Stimulated activated CD8-positive, alpha-beta memory T cell treated with anti-CD3 and anti-CD28 coated beads, Interleukin-7, amount 100 ng/mL, for 24 hours (primary cell): Measurements from ENCODE around the gene PLA2G4E.

Source experiments
- DNase-seq: peaks from one replicate; pipeline ENCODE4 v3.0.0-alpha.2; 2020; ENCODE audit warnings: low read depth

The PLA2G4E gene

DNA sequence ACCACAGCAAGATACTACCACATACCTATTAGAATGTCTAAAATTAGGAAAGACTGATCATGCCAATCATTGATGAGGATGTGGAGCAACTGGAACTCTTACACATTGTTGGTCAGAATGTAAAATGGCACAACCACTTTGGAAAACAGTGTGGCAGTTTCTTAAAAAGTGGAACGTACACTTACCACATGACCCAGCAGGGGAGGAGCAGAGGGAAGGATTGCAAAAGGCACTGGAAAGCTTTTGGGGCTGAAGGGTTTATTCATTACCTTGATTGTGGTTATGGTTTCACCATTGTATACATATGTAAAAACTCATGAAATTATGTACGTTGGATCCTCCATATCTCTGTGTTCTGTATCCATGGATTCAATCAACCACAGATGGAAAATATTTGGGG is 45.2 kb downstream of the PLA2G4E start:
- DNase-seq = no peak

GRCh38 chr15:41974041-41974440 is 46.8 kb downstream of the PLA2G4E start:
- DNase-seq = no peak

DNA sequence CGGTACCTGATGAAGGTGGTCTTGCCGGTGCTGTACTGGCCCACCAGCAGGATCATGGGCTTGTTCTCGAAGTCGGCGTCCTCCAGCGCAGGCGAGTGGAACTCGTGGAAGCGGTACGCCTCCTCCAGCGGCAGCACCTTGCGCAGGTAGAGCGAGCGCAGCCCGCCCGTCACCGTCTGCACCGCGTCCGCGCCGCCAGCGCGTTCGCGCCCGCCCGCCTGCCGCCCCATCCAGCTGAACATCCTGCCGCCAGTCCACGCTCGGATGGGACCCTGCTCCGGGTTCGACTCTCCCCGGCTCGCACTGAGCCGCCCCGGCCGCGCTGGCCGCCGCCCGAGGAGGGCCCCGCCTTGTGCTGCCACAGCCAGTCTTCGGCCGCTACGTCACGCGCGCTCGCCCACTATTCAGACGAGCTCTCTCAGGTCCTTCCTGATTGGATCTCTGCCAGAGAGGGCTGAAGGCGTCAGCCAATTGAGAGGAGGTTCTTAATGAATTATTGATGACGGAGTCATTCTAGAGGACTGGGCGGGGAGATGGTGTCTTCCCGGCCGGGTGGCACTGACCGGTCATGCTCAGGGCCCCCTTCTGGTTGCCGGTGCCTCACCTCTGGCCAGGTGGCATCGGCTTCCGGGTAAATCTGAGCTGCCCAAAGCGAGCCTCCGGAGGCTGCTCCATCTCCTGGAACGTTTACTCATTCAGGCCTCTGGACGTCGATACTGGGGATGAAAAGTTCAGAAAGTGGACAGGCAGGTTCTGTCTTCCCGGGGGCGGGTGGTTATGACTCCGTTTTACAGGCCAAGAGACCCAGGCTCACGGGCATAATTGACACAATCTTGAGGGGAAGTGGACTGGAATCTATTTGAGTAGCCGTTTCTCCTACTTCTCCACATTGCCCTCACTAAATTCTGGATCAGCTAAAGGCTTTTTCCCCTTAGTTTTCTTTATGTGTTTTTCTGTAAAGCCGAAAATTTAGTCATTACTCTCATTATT is 48.3 kb downstream of the PLA2G4E start, which contains the start of gene EHD4:
Gene EHD4, minus strand, starts transcription at position 305 of the 990 bp plus-strand sequence. Its CDS starts 63 bp downstream, at position 242.
- DNase-seq = peak; percentile 86

GRCh38 chr15:41971895-41972252 is 49.0 kb downstream of the PLA2G4E start:
- DNase-seq = no peak

DNA sequence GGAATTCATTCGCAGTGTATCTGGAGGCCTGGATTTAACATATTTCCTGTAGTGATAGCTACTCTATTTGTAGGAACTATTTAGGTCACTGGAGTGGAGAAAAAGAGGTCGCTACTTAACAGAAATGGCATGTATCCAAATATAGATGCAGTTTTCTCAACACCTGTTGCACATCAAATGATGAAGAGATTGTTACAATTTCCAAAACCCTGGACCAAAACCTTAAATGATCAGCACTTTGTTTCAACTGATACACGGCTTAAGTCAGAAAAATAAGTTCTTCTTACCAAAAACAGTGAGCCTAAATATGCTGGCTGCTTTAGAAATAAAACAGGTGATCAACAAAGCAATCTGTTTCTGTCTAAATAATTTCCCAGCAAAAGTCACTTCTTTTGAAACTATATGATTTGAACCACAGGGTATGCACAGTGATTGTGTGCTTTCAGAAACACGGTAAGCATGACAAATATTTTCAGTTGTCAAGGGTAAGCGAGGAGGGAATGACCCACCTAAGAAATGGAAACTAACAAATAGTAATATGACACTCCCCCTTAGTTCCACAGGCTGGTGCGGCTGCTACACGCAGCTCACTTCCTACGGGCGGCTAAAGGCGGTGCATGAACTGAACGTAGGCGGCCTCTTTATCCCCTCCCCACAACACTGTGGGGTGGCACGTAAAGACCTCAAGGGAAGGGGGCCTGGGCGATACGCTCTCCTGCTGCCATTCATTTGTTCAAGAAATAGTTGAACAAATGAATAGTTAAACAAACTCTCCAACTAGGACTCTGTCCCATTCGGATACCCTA is 49.5 kb downstream of the PLA2G4E start:
- peak; percentile 53 for DNase-seq

- no peak for DNase-seq
These were observed 50.4 kb downstream of the PLA2G4E start for GRCh38 chr15:41970456-41970855.

GRCh38 chr15:41969851-41970431 is 50.9 kb downstream of the PLA2G4E start:
- no peak for DNase-seq

DNA sequence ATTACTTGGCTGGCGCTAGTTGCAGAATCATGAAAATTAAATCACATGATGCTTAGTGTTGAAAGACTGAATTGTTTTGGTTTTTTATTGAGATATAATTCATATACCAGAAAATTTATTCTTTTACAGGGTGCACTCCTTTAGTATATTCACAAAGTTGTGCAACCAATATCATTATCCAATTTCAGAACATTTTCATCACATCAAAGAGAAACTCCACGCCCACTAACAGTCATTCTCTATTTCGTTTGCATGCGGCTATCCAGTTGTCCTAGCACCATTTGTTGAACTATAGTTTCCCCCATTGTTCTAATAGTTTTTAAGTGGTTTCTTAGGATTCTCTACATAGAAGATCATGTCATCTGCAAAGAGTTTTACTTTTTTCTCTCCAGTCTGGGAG is 52.1 kb downstream of the PLA2G4E start:
- DNase-seq = no peak

DNA sequence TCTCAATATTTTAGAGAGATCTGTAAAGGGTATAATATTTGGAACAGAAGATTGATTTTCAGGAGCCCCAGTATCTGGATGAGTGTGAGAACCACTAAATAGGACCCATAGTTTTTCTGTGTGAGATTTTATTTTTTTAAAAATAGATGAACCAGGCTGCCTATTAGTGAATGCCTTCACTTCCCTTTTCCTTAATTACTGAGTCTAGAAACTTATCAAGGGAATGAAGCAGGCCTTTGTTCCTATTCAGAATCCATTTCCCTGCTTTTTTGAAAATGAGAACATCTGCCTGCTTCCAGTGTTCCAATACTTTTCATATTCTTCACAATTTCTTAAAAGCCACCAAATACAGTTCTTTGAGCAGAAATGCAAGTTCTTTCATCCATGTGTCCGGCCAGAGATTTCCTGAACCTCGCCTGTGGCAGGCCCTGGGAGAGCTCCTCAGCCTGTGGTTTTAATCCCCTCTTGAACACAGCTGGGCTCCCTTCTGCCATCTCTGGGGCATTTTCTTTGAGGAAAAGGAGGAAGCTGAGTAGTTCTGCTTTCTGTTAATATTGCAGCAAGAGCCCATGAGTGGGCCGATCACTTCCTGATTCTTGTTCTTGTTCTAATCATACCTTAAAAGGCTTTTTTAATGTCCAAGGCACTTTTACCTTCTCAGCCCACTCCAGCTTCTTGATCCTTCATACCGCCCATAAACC is 53.2 kb downstream of the PLA2G4E start:
- no peak for DNase-seq

DNA sequence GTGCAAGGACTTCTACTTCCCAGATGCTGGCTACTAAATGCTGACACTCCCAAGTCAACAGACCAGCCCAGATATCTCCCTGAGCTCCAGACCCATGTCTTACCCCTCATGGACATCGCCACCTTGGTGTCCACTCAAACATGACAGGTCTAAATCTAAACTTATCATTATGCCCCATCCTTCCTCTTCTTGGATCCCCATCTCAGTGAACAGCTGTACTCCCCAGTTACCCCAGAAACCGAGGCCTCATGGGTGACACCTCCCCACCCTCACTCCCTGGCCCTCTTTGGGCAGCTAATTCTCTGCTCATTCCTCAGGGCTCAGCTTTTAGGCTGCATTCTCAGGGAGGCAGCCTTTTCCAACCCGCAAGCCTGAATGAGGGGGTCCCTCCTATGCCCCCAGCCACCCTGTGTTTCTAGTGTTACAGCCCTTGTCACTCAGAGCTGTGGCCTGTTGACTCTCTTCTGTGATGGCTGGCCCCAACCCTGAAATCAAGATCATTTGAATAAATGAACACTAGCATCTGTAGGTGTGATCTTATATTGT is 53.8 kb downstream of the PLA2G4E start:
- no peak for DNase-seq

- no peak for DNase-seq
These were observed 54.4 kb downstream of the PLA2G4E start for GRCh38 chr15:41966414-41966812.

DNA sequence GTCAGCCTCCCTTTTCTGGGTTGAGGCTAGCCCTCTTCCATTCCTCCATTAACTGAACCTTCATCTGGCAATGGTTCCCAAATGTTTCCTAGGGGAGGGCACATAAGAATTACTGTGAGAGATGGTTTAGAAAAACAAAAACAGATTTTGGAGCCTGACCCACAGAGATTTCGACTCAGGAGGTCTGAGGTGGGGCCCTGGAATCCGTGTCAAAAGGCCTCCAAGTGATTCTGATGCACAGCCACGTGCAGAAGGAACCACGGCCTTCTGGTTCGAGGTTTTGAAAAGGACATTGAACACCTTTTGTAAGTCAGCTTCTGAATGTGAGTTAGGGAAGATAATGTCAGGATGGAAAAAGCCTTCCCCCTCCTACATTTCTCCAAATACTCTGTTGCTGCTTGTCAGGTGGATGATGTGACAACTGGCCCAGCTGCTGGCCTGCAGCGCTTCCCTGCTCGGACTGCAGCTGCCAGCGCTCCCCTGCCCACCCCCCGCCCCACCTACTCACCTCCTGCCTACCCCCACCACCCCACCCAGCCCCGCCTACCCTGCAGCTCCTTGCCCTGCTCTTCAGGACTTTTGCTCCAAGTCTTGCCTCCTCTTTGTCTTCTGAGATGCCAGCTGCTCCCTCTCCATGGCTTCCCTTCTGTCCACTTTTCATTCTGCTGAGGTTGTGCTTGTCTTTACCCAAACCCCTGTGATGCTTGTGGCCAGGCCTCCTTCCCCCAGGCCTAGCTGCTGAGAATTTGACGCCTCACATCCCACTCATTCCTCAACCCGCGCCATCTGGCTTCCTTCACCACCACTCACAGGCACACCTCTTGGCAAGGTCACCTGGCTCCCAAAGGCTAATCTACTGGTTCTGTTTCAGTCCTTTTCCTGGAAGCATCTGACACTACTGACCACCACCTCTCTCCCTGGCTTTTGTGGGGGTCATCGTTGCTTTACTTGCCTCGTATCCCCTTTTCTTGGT is 55.1 kb downstream of the PLA2G4E start:
- no peak for DNase-seq

DNA sequence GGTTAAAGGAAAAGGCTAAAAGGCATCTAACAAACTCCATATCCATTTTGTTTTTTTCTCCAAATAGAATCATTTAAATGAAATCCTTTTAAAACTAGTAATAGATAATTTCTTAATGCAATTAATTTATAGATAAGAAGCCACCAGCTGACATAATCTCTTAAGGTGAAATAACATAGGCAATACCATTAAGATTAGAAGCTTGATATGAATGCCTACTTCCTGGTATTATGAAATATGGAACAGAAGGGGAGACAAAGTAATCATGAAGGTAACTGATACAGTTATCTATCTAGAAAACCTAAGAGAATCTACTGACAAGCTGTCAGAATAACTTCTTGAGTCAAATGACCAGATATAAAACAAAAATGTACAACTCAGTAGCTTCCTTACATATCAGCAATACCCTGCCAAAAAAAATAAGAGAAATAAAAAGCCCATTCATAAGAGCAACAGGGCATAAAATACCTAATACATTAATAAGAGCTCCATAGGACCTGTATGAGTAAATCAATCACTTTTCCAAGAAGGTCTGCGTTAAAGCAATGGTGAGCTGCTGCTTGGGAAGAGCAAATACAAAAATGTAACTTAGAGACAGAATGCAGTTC is 59.1 kb downstream of the PLA2G4E start:
- DNase-seq = no peak

DNA sequence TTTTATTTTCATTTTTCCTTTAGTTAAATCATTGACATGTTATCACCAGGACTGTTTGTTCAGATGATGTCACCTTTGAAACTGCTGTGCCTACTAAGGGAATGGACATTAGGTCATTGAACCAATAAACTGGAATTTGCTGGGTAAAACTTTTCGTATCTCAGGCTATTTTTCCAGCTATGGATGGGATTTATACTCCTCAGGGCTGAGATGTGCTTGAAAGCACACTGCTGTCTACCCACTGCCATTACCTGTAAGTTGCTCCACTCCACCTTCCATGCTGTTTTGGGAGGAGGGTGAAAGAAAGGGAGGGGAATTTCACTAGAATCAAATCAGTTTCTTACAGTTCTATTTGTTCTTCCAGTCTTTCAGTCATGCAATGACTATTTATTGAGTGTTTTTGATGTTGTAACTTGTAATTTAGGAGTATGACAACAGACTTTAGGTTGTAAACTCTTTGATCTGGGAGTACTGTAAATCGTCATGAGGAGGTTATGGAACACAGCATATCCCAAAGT is 59.8 kb downstream of the PLA2G4E start:
- DNase-seq = no peak

GRCh38 chr15:41958002-41958420 is 62.8 kb downstream of the PLA2G4E start:
- no peak for DNase-seq

GRCh38 chr15:41957021-41957897 is 63.6 kb downstream of the PLA2G4E start:
- DNase-seq = no peak

DNA sequence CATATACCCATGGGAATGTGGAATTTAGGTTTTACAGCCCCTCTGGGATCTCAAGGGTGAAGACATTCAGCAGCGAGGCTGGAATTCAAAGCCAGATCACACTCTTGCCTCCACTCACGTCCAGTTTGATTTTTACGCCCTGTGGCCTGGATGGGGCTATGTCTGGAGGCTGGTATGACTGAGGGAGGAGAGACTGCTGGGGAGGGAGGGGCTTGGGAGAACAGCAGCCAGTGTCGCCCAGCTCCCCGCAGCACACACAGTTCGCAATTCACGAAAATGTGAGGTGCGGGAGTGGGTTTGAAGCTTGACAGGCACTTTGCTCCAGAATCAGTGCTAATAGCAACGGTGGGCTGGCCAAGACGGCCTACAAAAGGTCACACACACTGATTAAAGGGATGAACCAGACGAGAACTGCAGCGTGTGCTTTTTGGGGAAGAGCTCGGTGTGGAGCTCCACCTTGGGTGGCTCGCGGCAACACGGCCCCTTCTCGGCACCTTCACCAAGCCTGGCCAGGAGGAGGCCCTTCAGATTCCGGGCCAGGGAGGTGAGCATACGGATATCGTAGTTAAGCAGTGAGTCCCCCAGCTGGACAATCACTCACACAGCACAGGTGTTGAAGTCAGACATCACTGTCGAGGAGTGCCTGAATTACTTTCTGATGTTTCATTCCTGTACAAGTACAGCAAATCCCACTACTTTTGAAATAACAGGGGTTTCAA is 64.9 kb downstream of the PLA2G4E start:
- no peak for DNase-seq

- DNase-seq = no peak
These were observed 65.7 kb downstream of the PLA2G4E start for GRCh38 chr15:41955100-41955499.
